Common myeloid progenitor, CD34-positive (primary cell): Measurements from ENCODE around the gene GNAZ.

Source experiments
- CTCF ChIA-PET: fragments of 350-600 bp; sonication (Branson Sonifier 250); formaldehyde crosslinking; loops from one replicate; lab custom pipeline; 2021; ENCODE audit warnings: antibody characterized with exemption; lab: Charles Lee
- POLR2A ChIA-PET: fragments of 350-600 bp; sonication (Branson Sonifier 250); formaldehyde crosslinking; loops from one replicate; lab custom pipeline; 2021; ENCODE audit warnings: antibody characterized with exemption; lab: Charles Lee
- DNase-seq, 3 donors: peaks; one replicate each; pipeline versions ENCODE4 v3.0.0 to v3.0.0-alpha.2; 2013
- H3K27ac ChIP-seq, 2 experiments: 1 replicate in 1 of 2; 2 replicates in 1 of 2; pipeline ENCODE4 v1.7.0; 2013; ENCODE audit warnings: inconsistent platforms in 2 of 2, low read length in 2 of 2, mild to moderate bottlenecking in 2 of 2, low read depth in 1 of 2, moderate library complexity in 1 of 2; ENCODE audit not compliant: severe bottlenecking in 2 of 2, insufficient read depth in 1 of 2, poor library complexity in 1 of 2
- H3K27me3 ChIP-seq, 5 experiments: replicated peaks in 2 of 5; 1 replicate in 3 of 5; 2 replicates in 2 of 5; pipeline versions ENCODE4 v1.6.1 to v1.7.0; 2013; ENCODE audit warnings: low read length in 4 of 5, mild to moderate bottlenecking in 2 of 5, moderate library complexity in 2 of 5, inconsistent platforms in 1 of 5; ENCODE audit not compliant: insufficient read depth in 5 of 5, control insufficient read depth in 4 of 5
- H3K36me3 ChIP-seq, 4 experiments: 1 replicate in 2 of 4; 2 replicates in 2 of 4; pipeline versions ENCODE4 v1.6.1 to v1.7.0; 2013; ENCODE audit warnings: low read length in 3 of 4, control low read depth in 1 of 4, mild to moderate bottlenecking in 1 of 4; ENCODE audit not compliant: control insufficient read depth in 4 of 4, insufficient read depth in 4 of 4
- H3K4me1 ChIP-seq, 4 experiments: 1 replicate in 3 of 4; 2 replicates in 1 of 4; pipeline versions ENCODE4 v1.6.1 to v1.7.1; 2013; ENCODE audit warnings: low read length in 3 of 4, mild to moderate bottlenecking in 3 of 4, control low read depth in 1 of 4, inconsistent platforms in 1 of 4, moderate library complexity in 1 of 4; ENCODE audit not compliant: control insufficient read depth in 4 of 4, insufficient read depth in 4 of 4; ENCODE audit errors: control extremely low read depth in 1 of 4
- H3K4me3 ChIP-seq, 7 experiments: 1 replicate in 4 of 7; 2 replicates in 3 of 7; pipeline versions ENCODE4 v1.5.1 to v1.7.0; 2013; ENCODE audit warnings: mild to moderate bottlenecking in 7 of 7, low read length in 6 of 7, moderate library complexity in 6 of 7, inconsistent platforms in 2 of 7, low read depth in 2 of 7, control low read depth in 1 of 7; ENCODE audit not compliant: insufficient read depth in 4 of 7, control insufficient read depth in 1 of 7; ENCODE audit errors: extremely low read depth in 1 of 7
- H3K9me3 ChIP-seq, 5 experiments: 1 replicate in 4 of 5; 2 replicates in 1 of 5; pipeline versions ENCODE4 v1.6.1 to v1.7.1; 2013; ENCODE audit warnings: low read length in 4 of 5, mild to moderate bottlenecking in 2 of 5, inconsistent platforms in 1 of 5, low read depth in 1 of 5, moderate library complexity in 1 of 5; ENCODE audit not compliant: control insufficient read depth in 4 of 5, insufficient read depth in 2 of 5; ENCODE audit errors: control extremely low read depth in 1 of 5
- WGBS: methylation state at CpG from one replicate; pipeline ENCODE4 v1.1.5; 2013; ENCODE audit not compliant: insufficient coverage; 5-methylcytosine and 5-hydroxymethylcytosine counted together

GNAZ gene

GRCh38 chr22:23073526-23074229 is 3.4 kb downstream of the GNAZ start:
- Histone ChIP-seq H3K4me3 (no peak overlapping the region), H3K4me1 (peaks cover 0 to 24% (median 19%) of the 10 kb centered on the region in 4 experiments), H3K27ac (no peak overlapping the region), H3K27me3 (peaks cover 0 to 35% (median 23%) of the 10 kb centered on the region in 5 experiments), H3K9me3 (no peaks in the 10 kb centered on the region), H3K36me3 (no peaks in the 10 kb centered on the region)
- CTCF ChIA-PET = interaction anchor here (1.5 to 2.2 kb wide), 3 partner anchors 11 to 55 kb away, joined by 3 to 4 read pairs (median 4); no protein-coding TSS in a partner anchor
- POLR2A ChIA-PET = no interaction called here
- WGBS = 96% methylated on average over 12 of the region's 13 CpGs
- DNase-seq = no peak

- Histone ChIP-seq H3K27ac (no peak overlapping the region), H3K36me3 (no peaks in the 10 kb centered on the region), H3K4me3 (no peak overlapping the region), H3K4me1 (peaks cover 0 to 23% (median 19%) of the 10 kb centered on the region in 4 experiments), H3K27me3 (peaks cover 0 to 27% (median 16%) of the 10 kb centered on the region in 5 experiments), H3K9me3 (no peaks in the 10 kb centered on the region)
- WGBS = 100% methylated on average over 5 of the region's 7 CpGs
- ChIA-PET CTCF (interaction anchor here (1.3 to 2.2 kb wide), 4 partner anchors 10 to 115 kb away, joined by 3 to 4 read pairs (median 4); no protein-coding TSS in a partner anchor), POLR2A (no interaction called here)
- no peak for DNase-seq
Observed at GRCh38 chr22:23074451-23074850, 4.1 kb downstream of the GNAZ start.

DNA sequence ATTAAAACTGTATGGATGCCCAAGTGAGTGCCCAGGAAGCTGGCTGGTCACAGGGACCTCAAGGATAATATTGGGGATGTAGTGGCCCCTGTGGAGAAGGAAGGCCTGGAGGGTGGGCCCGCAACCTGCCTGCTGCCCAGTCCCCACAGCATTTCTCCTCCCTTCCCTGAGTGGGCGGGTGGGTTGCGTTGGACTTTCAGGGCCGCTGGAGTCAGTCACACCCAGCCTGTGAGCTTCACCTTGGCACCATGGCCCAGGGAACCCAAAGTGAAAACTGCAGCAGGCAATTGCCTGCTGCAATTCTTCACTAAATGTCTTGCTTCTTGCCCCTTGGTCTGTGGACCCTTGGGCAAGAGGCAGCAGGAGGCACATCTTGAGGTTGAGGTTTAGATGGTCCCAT is 4.7 kb downstream of the GNAZ start:
- WGBS = 96% methylated on average over 3 of the region's 4 CpGs
- H3K4me1 ChIP-seq = peaks cover 0 to 18% (median 14%) of the 10 kb centered on the region in 4 experiments
- H3K27ac ChIP-seq = no peak overlapping the region
- no peak for DNase-seq
- no peaks in the 10 kb centered on the region for H3K36me3 ChIP-seq
- ChIA-PET CTCF (interaction anchor here (1.3 to 2.2 kb wide), 4 partner anchors 10 to 115 kb away, joined by 3 to 4 read pairs (median 4); no protein-coding TSS in a partner anchor), POLR2A (no interaction called here)
- peaks cover 0 to 23% (median 16%) of the 10 kb centered on the region in 5 experiments for H3K27me3 ChIP-seq
- H3K4me3 ChIP-seq = no peak overlapping the region
- H3K9me3 ChIP-seq = no peaks in the 10 kb centered on the region

- Histone ChIP-seq H3K36me3 (no peaks in the 10 kb centered on the region), H3K27me3 (peaks cover 0 to 23% (median 16%) of the 10 kb centered on the region in 5 experiments), H3K9me3 (no peaks in the 10 kb centered on the region), H3K4me3 (no peak overlapping the region), H3K4me1 (peaks cover 0 to 14% (median 10%) of the 10 kb centered on the region in 4 experiments), H3K27ac (no peak overlapping the region)
- WGBS = 98% methylated on average over 9 of the region's 9 CpGs
- DNase-seq = no peak
- ChIA-PET POLR2A (no interaction called here), CTCF (interaction anchor here (1.3 to 2.2 kb wide), 2 partner anchors 11 to 116 kb away, joined by 4 read pairs; no protein-coding TSS in a partner anchor)
Observed at GRCh38 chr22:23075525-23076216, 5.4 kb downstream of the GNAZ start.

- peaks cover 0 to 1% (median under 1%) of the 10 kb centered on the region in 4 experiments for H3K4me1 ChIP-seq
- ChIA-PET POLR2A (no interaction called here), CTCF (interaction anchor here (0.6 to 1.4 kb wide), 3 partner anchors 10 to 32 kb away, joined by 3 to 4 read pairs (median 3); no protein-coding TSS in a partner anchor)
- H3K36me3 ChIP-seq = no peaks in the 10 kb centered on the region
- 92% methylated on average over 6 of the region's 10 CpGs for WGBS
- H3K27ac ChIP-seq = no peak overlapping the region
- H3K27me3 ChIP-seq = peaks cover 0 to 17% (median 10%) of the 10 kb centered on the region in 5 experiments
- no peak for DNase-seq
- no peaks in the 10 kb centered on the region for H3K9me3 ChIP-seq
- H3K4me3 ChIP-seq = no peak overlapping the region
Observed at GRCh38 chr22:23076896-23077572, 6.7 kb downstream of the GNAZ start.

- CTCF ChIA-PET = interaction anchor here (0.6 to 1.4 kb wide), 3 partner anchors 9 to 33 kb away, joined by 3 to 4 read pairs (median 3); no protein-coding TSS in a partner anchor
- H3K27me3 ChIP-seq = peaks cover 0 to 11% (median 3%) of the 10 kb centered on the region in 5 experiments
- no peak for DNase-seq
- no peak overlapping the region for H3K27ac ChIP-seq
- WGBS = 87% methylated on average over 10 of the region's 11 CpGs
- POLR2A ChIA-PET = no interaction called here
- no peaks in the 10 kb centered on the region for H3K36me3 ChIP-seq
- H3K4me3 ChIP-seq = no peak overlapping the region
- H3K9me3 ChIP-seq = no peaks in the 10 kb centered on the region
- no peaks in the 10 kb centered on the region for H3K4me1 ChIP-seq
Observed at GRCh38 chr22:23077627-23078461, 7.5 kb downstream of the GNAZ start.
